SK-N-SH (cell line): ENCODE measurements around the gene RGS7. TPM values are rescaled to one million over a fixed set of nuclear protein-coding genes. Genes with fewer than 3 reads are reported as not detected.
A peak's percentile ranks its signal among the peaks of the same experiment; 100 is the strongest.
"Not testable (repeated sequence)": the region's sequence is repeated elsewhere in the genome, so short reads cannot be mapped to it uniquely, and the experiment has no call there.

ENCODE experiments used
- CTCF ChIA-PET: fragments of 300-600, 350-600 bp; formaldehyde crosslinking; extraction: SDS; loops from one replicate; lab custom pipeline; 2021; lab: Yijun Ruan, JAX
- POLR2A ChIA-PET: fragments of 350-600 bp; sonication (Branson Sonifier 250); formaldehyde crosslinking; extraction: SDS; loops from one replicate; lab custom pipeline; 2020; ENCODE audit warnings: antibody characterized with exemption, inconsistent platforms; lab: Yijun Ruan, JAX
- DNase-seq: peaks from one replicate; pipeline ENCODE4 v3.0.0; 2012
- H2AFZ ChIP-seq: fragments of 200-600 bp; sonication (generic); 2 replicates; pipeline ENCODE4 v1.8.1; 2016; ENCODE audit warnings: antibody characterized with exemption, mild to moderate bottlenecking, low read depth
- H3F3A ChIP-seq: fragments of 200-600 bp; sonication (generic); replicated peaks from 2 replicates; pipeline ENCODE3; 2016; ENCODE audit warnings: antibody characterized with exemption, mild to moderate bottlenecking; ENCODE audit not compliant: insufficient read depth
- H3K27ac ChIP-seq, 2 experiments: fragments of 200-500 bp in 1 of 2; fragments of 200-600 bp in 1 of 2; sonication (Bioruptor generic) in 1 of 2; sonication (generic), shearing (Covaris generic) in 1 of 2; 2 replicates each; pipeline versions ENCODE4 v1.5.1 to v1.6.1; 2014 to 2016; ENCODE audit warnings: low read depth in 2 of 2, inconsistent platforms in 1 of 2, low read length in 1 of 2, mild to moderate bottlenecking in 1 of 2, mixed read lengths in 1 of 2
- H3K27me3 ChIP-seq: fragments of 200-600 bp; sonication (generic), shearing (Covaris generic); 2 replicates; pipeline ENCODE4 v1.6.1; 2016; ENCODE audit warnings: mixed run types; ENCODE audit not compliant: insufficient read depth
- H3K36me3 ChIP-seq, 2 experiments: fragments of 200-500 bp in 1 of 2; fragments of 200-600 bp in 1 of 2; sonication (Bioruptor generic) in 1 of 2; sonication (generic) in 1 of 2; replicated peaks in 1 of 2; 2 replicates each; pipeline versions ENCODE3 to v1.5.1; 2014 to 2016; ENCODE audit warnings: low read length in 1 of 2, mild to moderate bottlenecking in 1 of 2; ENCODE audit not compliant: insufficient read depth in 2 of 2, control insufficient read depth in 1 of 2
- H3K4me1 ChIP-seq, 2 experiments: fragments of 200-500 bp in 1 of 2; fragments of 200-600 bp in 1 of 2; sonication (Bioruptor generic) in 1 of 2; sonication (generic), shearing (Covaris generic) in 1 of 2; 2 replicates each; pipeline versions ENCODE4 v1.5.1 to v1.6.1; 2014 to 2016; ENCODE audit warnings: low read depth in 1 of 2, low read length in 1 of 2, mixed run types in 1 of 2; ENCODE audit not compliant: insufficient read depth in 2 of 2, control insufficient read depth in 1 of 2
- H3K4me2 ChIP-seq: fragments of 200-600 bp; sonication (generic), shearing (Covaris generic); 2 replicates; pipeline ENCODE4 v1.6.1; 2017; ENCODE audit warnings: mixed run types
- H3K4me3 ChIP-seq, 2 experiments: fragments of 200-500 bp in 1 of 2; fragments of 200-600 bp in 1 of 2; sonication (Bioruptor generic) in 1 of 2; sonication (generic), shearing (Covaris generic) in 1 of 2; 2 replicates each; pipeline versions ENCODE4 v1.5.1 to v1.8.1; 2014 to 2016; ENCODE audit warnings: low read depth in 2 of 2, inconsistent platforms in 1 of 2, low read length in 1 of 2, mild to moderate bottlenecking in 1 of 2, mixed read lengths in 1 of 2, moderate library complexity in 1 of 2
- H3K79me2 ChIP-seq: fragments of 200-600 bp; sonication (generic); 2 replicates; pipeline ENCODE4 v1.8.1; 2017; ENCODE audit warnings: mild to moderate bottlenecking; ENCODE audit not compliant: insufficient read depth
- H3K9ac ChIP-seq: fragments of 200-600 bp; sonication (generic); 2 replicates; pipeline ENCODE4 v1.6.1; 2017; ENCODE audit warnings: mixed run types
- H3K9me2 ChIP-seq: fragments of 200-600 bp; sonication (generic); 2 replicates; pipeline ENCODE4 v1.6.1; 2017; ENCODE audit warnings: mixed run types
- H3K9me3 ChIP-seq: fragments of 200-600 bp; sonication (generic); 2 replicates; pipeline ENCODE4 v1.6.1; 2017; ENCODE audit warnings: mixed run types, mild to moderate bottlenecking, moderate library complexity
- H4K20me1 ChIP-seq: fragments of 200-600 bp; sonication (generic); 2 replicates; pipeline ENCODE4 v1.6.1; 2017; ENCODE audit warnings: mild to moderate bottlenecking, mixed run types; ENCODE audit not compliant: insufficient read depth
- EP300 ChIP-seq, 2 experiments: IDR thresholded peaks; 2 replicates each; pipeline versions ENCODE4 v1.4.0 to v1.6.1; 2012; ENCODE audit warnings: borderline replicate concordance in 1 of 2, low read depth in 1 of 2, low read length in 1 of 2
- FOXJ3 ChIP-seq: sonication (generic); formaldehyde crosslinking; IDR thresholded peaks from 2 replicates; pipeline ENCODE4 v1.5.1; 2020; ENCODE audit warnings: mild to moderate bottlenecking, missing genetic modification reagents
- FOXM1 ChIP-seq: IDR thresholded peaks from 2 replicates; pipeline ENCODE4 v1.4.0; 2012; ENCODE audit warnings: low read depth, mild to moderate bottlenecking
- GABPA ChIP-seq: IDR thresholded peaks from 2 replicates; pipeline ENCODE4 v1.4.0; 2012; ENCODE audit warnings: low read depth, mild to moderate bottlenecking
- GATA2 ChIP-seq: sonication (generic); formaldehyde crosslinking; IDR thresholded peaks from 2 replicates; pipeline ENCODE4 v1.5.0; 2020; ENCODE audit warnings: mild to moderate bottlenecking, missing genetic modification reagents
- JUND ChIP-seq: IDR thresholded peaks from 2 replicates; pipeline ENCODE4 v1.4.0; 2012
- MAX ChIP-seq: IDR thresholded peaks from 2 replicates; pipeline ENCODE4 v1.4.0; 2012; ENCODE audit warnings: low read depth
- POLR2AphosphoS5 ChIP-seq: IDR thresholded peaks from 2 replicates; pipeline ENCODE4 v1.6.1; 2012; ENCODE audit warnings: low read depth, low read length
- RAD21 ChIP-seq: IDR thresholded peaks from 2 replicates; pipeline ENCODE4 v1.6.1; 2012; ENCODE audit warnings: mild to moderate bottlenecking, low read length
- RFX5 ChIP-seq: IDR thresholded peaks from 2 replicates; pipeline ENCODE4 v1.6.1; 2012; ENCODE audit warnings: mild to moderate bottlenecking, improper control_type of control experiment, low read length
- RXRA ChIP-seq: IDR thresholded peaks from 2 replicates; pipeline ENCODE4 v1.4.0; 2012; ENCODE audit warnings: low read depth, mild to moderate bottlenecking, borderline replicate concordance
- SIN3A ChIP-seq: IDR thresholded peaks from 2 replicates; pipeline ENCODE4 v1.6.1; 2012; ENCODE audit warnings: low read depth, mild to moderate bottlenecking, low read length, moderate library complexity, borderline replicate concordance
- TAF1 ChIP-seq: IDR thresholded peaks from 2 replicates; pipeline ENCODE4 v1.6.1; 2012; ENCODE audit warnings: low read depth, mild to moderate bottlenecking, low read length, moderate library complexity, borderline replicate concordance
- TEAD4 ChIP-seq: IDR thresholded peaks from 2 replicates; pipeline ENCODE4 v1.4.0; 2012; ENCODE audit warnings: mild to moderate bottlenecking, borderline replicate concordance; ENCODE audit not compliant: insufficient read depth
- WGBS: methylation state at CpG from one replicate; pipeline ENCODE4 v1.1.6; 2017; ENCODE audit warnings: low lambda C conversion rate; 5-methylcytosine and 5-hydroxymethylcytosine counted together
- polyA plus RNA-seq, 3 experiments: library from polyadenylated mRNA; depleted of rRNA; stranded (reverse); fragments of >200 nt; gene quantifications; 2 replicates each; pipeline ENCODE4 v1.2.3, GENCODE V29; 2012
- TF ChIP-seq, protein P1 (sequence below): fragments of 200-600 bp; sonication (generic); IDR thresholded peaks from 2 replicates; pipeline ENCODE4 v1.6.1; 2017; ENCODE audit warnings: antibody characterized with exemption, mild to moderate bottlenecking, moderate library complexity

The RGS7 gene
- polyA plus RNA-seq, 1 of the 3 experiments (the other 2 are of a cell fraction) = 0.36 TPM

DNA sequence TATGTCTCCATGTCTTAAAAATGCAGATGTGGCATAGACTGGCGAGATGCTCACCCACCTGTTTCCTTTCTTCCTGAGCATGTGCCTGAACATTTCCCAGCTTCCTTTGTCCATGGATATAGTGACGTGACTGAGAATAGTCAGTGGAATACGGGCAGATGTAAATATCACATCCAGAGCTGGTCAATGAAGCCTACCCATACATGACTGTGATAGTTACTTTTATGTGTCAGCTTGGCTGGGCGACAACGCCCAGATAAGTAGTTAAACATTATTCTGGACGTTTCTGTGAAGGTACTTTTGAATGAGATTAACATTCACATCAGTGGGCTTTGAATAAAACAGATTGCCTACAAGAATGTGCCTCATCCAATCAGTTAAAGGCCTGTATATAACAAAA lies 135.7 kb downstream of the RGS7 start:
- Histone ChIP-seq H2AFZ (no peak overlapping the region), H3K9me3 (no peaks in the 10 kb centered on the region), H3K9ac (no peak overlapping the region), H3K27me3 (no peaks in the 10 kb centered on the region), H3K4me3 (no peak overlapping the region), H3F3A (no peaks in the 10 kb centered on the region), H4K20me1 (no peaks in the 10 kb centered on the region), H3K27ac (no peak overlapping the region), H3K36me3 (no peaks in the 10 kb centered on the region), H3K4me1 (peaks cover 0 to 2% of the 10 kb centered on the region in 2 experiments; a peak in 1 of 4 replicates), H3K9me2 (no peaks in the 10 kb centered on the region), H3K79me2 (no peaks in the 10 kb centered on the region), H3K4me2 (no peak overlapping the region)
- ChIA-PET POLR2A (no interaction called here), CTCF (no interaction called here)
- DNase-seq = no peak
- WGBS = 30% methylated on average over 6 of the region's 6 CpGs
- TF ChIP-seq MAX = no peak
- TF ChIP-seq EP300 (IDR thresholded peaks at IDR 0.05; ENCODE audit: borderline replicate concordance in 1 of 2, low read depth in 1 of 2, low read length in 1 of 2) = no peak
- no peak for TF ChIP-seq FOXJ3 (CRISPR knock-in tag)

DNA sequence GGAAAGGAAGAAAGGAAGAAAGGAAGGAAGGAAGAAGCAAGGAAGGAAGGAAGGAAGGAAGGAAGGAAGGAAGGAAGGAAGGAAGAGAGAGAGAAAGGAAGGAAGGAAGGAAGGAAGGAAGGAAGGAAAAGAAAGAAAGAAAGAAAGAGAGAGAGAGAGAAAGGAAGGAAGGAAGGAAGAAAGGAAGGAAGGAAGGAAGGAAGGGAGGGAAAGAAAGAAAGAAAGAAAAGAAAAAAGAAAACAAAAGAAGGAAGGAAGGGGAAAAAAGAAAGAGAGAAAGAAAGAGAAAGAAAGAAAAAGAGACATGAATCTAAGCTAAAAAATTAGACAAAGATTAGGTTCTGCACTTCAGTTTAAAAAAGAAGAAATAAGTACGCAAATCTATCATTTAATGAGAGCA lies 136.1 kb downstream of the RGS7 start:
- 68% methylated on average over 1 of the region's 1 CpG for WGBS
- H3K4me1 ChIP-seq, H3K27me3 ChIP-seq, H3K27ac ChIP-seq, POLR2A ChIA-PET, CTCF ChIA-PET, H3K9ac ChIP-seq, H3F3A ChIP-seq, H3K36me3 ChIP-seq, H3K4me3 ChIP-seq, H3K4me2 ChIP-seq, H3K9me2 ChIP-seq, H3K79me2 ChIP-seq, H4K20me1 ChIP-seq, H2AFZ ChIP-seq, DNase-seq, H3K9me3 ChIP-seq: not testable (repeated sequence)

DNA sequence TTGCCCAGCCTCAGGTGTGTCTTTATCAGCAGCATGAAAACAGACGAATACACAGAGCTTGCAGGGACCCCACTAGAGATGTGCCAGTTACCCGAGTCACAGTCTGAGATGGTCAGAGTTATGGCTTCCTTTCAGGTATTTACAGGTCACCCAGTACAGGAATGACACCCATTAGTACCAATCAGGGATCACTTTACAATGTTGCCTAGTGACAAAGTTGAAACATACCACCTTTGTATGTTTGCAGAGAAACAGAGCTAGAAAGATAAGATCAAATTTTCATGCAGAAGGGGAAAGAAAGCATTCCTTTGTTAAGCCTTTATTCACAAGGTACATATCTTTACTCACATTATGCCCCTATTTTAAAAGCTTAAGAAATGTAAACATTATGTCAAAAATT lies 137.6 kb downstream of the RGS7 start:
- H3K9me2 ChIP-seq = no peaks in the 10 kb centered on the region
- POLR2A ChIA-PET = no interaction called here
- no peak overlapping the region for H3K27ac ChIP-seq
- no peak overlapping the region for H3K4me2 ChIP-seq
- H2AFZ ChIP-seq = no peak overlapping the region
- H3K4me1 ChIP-seq = peaks cover 0 to 2% of the 10 kb centered on the region in 2 experiments; a peak in 1 of 4 replicates
- 4% methylated on average over 2 of the region's 2 CpGs for WGBS
- no peaks in the 10 kb centered on the region for H3K9me3 ChIP-seq
- TF ChIP-seq GATA2 (CRISPR knock-in tag) = peak; percentile 13; the same call in 1 of the 2 replicates
- TF ChIP-seq FOXM1 = no peak
- no peak for TF ChIP-seq RFX5
- TF ChIP-seq, all 33 proteins: peak for 1
- no peak overlapping the region for H3K9ac ChIP-seq
- no peaks in the 10 kb centered on the region for H3K27me3 ChIP-seq
- no peak overlapping the region for H3K4me3 ChIP-seq
- DNase-seq = no peak
- H4K20me1 ChIP-seq = no peaks in the 10 kb centered on the region
- no peaks in the 10 kb centered on the region for H3F3A ChIP-seq
- no peaks in the 10 kb centered on the region for H3K79me2 ChIP-seq
- H3K36me3 ChIP-seq = no peaks in the 10 kb centered on the region
- CTCF ChIA-PET = interaction anchor here (0.6 to 0.8 kb wide), 4 partner anchors 14 to 266 kb away, joined by 3 to 4 read pairs (median 3); no protein-coding TSS in a partner anchor

GRCh38 chr1:241217516-241217915 lies 139.5 kb downstream of the RGS7 start:
- Histone ChIP-seq H3K4me1 (peaks cover 0 to 2% of the 10 kb centered on the region in 2 experiments; a peak in 1 of 4 replicates), H4K20me1 (no peaks in the 10 kb centered on the region), H3K9me2 (no peaks in the 10 kb centered on the region), H3K27ac (no peak overlapping the region), H3K9ac (no peak overlapping the region), H2AFZ (no peak overlapping the region), H3K9me3 (no peaks in the 10 kb centered on the region), H3K79me2 (no peaks in the 10 kb centered on the region), H3K4me3 (no peak overlapping the region), H3F3A (no peaks in the 10 kb centered on the region), H3K27me3 (no peaks in the 10 kb centered on the region), H3K36me3 (no peaks in the 10 kb centered on the region), H3K4me2 (no peak overlapping the region)
- ChIA-PET POLR2A (no interaction called here), CTCF (no interaction called here)
- 29% methylated on average over 2 of the region's 2 CpGs for WGBS
- DNase-seq = no peak
- TF ChIP-seq, protein P1, sequence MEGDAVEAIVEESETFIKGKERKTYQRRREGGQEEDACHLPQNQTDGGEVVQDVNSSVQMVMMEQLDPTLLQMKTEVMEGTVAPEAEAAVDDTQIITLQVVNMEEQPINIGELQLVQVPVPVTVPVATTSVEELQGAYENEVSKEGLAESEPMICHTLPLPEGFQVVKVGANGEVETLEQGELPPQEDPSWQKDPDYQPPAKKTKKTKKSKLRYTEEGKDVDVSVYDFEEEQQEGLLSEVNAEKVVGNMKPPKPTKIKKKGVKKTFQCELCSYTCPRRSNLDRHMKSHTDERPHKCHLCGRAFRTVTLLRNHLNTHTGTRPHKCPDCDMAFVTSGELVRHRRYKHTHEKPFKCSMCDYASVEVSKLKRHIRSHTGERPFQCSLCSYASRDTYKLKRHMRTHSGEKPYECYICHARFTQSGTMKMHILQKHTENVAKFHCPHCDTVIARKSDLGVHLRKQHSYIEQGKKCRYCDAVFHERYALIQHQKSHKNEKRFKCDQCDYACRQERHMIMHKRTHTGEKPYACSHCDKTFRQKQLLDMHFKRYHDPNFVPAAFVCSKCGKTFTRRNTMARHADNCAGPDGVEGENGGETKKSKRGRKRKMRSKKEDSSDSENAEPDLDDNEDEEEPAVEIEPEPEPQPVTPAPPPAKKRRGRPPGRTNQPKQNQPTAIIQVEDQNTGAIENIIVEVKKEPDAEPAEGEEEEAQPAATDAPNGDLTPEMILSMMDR = no peak
- TF ChIP-seq MAX = no peak
- TF ChIP-seq JUND = no peak
- no peak for TF ChIP-seq POLR2AphosphoS5
- no peak for TF ChIP-seq GABPA
- no peak for TF ChIP-seq SIN3A
- no peak for TF ChIP-seq RAD21
- no peak for TF ChIP-seq TEAD4
- no peak for TF ChIP-seq FOXJ3 (CRISPR knock-in tag)
- no peak for TF ChIP-seq TAF1
- no peak for TF ChIP-seq RXRA
